ENCODE data around the gene FYCO1. TPM values are rescaled to one million over a fixed set of nuclear protein-coding genes. Genes with fewer than 3 reads are reported as not detected.

The FYCO1 gene
- total RNA-seq, 1 experiment from 2014 or later: 15.4 TPM

GRCh38 chr3:45966950-45967640 is 28.5 kb downstream of the FYCO1 start:
- no peak overlapping the region for H3K4me2 ChIP-seq (ENCODE audit: low read length)
- no TSS peak for BruUV-seq (replicated peaks)
- H3K79me2 ChIP-seq (ENCODE audit: low read length): no peaks in the 10 kb centered on the region
- H3K4me1 ChIP-seq (ENCODE audit: insufficient read depth, low read length): peaks cover 7% of the 10 kb centered on the region
- ATAC-seq (no peak), DNase-seq (no peak)
- no peak overlapping the region for H3K4me3 ChIP-seq (ENCODE audit: low read length)
- no peaks in the 10 kb centered on the region for H3K27me3 ChIP-seq (ENCODE audit: low read length)
- peaks cover 8% of the 10 kb centered on the region; the same call in 1 of the 2 replicates for H3K36me3 ChIP-seq (ENCODE audit: low read depth, low read length)
- H3K9ac ChIP-seq (ENCODE audit: low read length): no peak overlapping the region
- no peaks in the 10 kb centered on the region for H3K9me2 ChIP-seq (replicated peaks; ENCODE audit: low read length)
- no peak overlapping the region for H3K27ac ChIP-seq (ENCODE audit: low read length)
- CTCF ChIA-PET: no interaction called here
- intact Hi-C loops (cut with micrococcal nuclease): no loop called here
- H4K20me1 ChIP-seq (ENCODE audit: low read length): no peaks in the 10 kb centered on the region
- no peaks in the 10 kb centered on the region for H3K9me3 ChIP-seq (ENCODE audit: low read length)
- TF ChIP-seq EZH2phosphoT487 (IDR thresholded peaks at IDR 0.05; ENCODE audit: borderline replicate concordance, low read length) (no peak), CTCF (conservative IDR thresholded peaks at IDR 0.05; ENCODE audit: low read depth, low read length) (no peak), EZH2 (IDR thresholded peaks at IDR 0.05; ENCODE audit: low read length, unreplicated experiment) (no peak)
- no peak overlapping the region for H2AFZ ChIP-seq (ENCODE audit: low read length)
- no peaks in the 10 kb centered on the region for H3F3A ChIP-seq (ENCODE audit: low read length, unreplicated experiment)
- POLR2A ChIA-PET (ENCODE audit: unreplicated experiment): interaction anchor here (0.6 kb wide), 1 partner anchor 128 kb away, joined by 3 read pairs; no protein-coding TSS in a partner anchor

GRCh38 chr3:45966371-45966791 is 29.2 kb downstream of the FYCO1 start:
- no peaks in the 10 kb centered on the region for H4K20me1 ChIP-seq (ENCODE audit: low read length)
- H3K27me3 ChIP-seq (ENCODE audit: low read length): no peaks in the 10 kb centered on the region
- H3F3A ChIP-seq (ENCODE audit: low read length, unreplicated experiment): no peaks in the 10 kb centered on the region
- intact Hi-C loops (cut with micrococcal nuclease): no loop called here
- peaks cover 13% of the 10 kb centered on the region for H3K36me3 ChIP-seq (ENCODE audit: low read depth, low read length)
- no peak overlapping the region for H3K9ac ChIP-seq (ENCODE audit: low read length)
- TF ChIP-seq EZH2 (IDR thresholded peaks at IDR 0.05; ENCODE audit: low read length, unreplicated experiment) (no peak), CTCF (conservative IDR thresholded peaks at IDR 0.05; ENCODE audit: low read depth, low read length) (no peak), EZH2phosphoT487 (IDR thresholded peaks at IDR 0.05; ENCODE audit: borderline replicate concordance, low read length) (no peak)
- no peak overlapping the region for H3K4me3 ChIP-seq (ENCODE audit: low read length)
- no peak for DNase-seq
- H2AFZ ChIP-seq (ENCODE audit: low read length): no peak overlapping the region
- H3K4me1 ChIP-seq (ENCODE audit: insufficient read depth, low read length): 0 out of 2 replicates have a peak, but pooled peaks cover under 1% of the 10 kb centered on the region
- no peaks in the 10 kb centered on the region for H3K9me2 ChIP-seq (replicated peaks; ENCODE audit: low read length)
- no peak overlapping the region for H3K4me2 ChIP-seq (ENCODE audit: low read length)
- CTCF ChIA-PET: no interaction called here
- POLR2A ChIA-PET (ENCODE audit: unreplicated experiment): interaction anchor here (0.6 kb wide), 1 partner anchor 8 kb away, joined by 3 read pairs; no protein-coding TSS in a partner anchor
- no peak overlapping the region for H3K27ac ChIP-seq (ENCODE audit: low read length)
- no peaks in the 10 kb centered on the region for H3K79me2 ChIP-seq (ENCODE audit: low read length)
- no peaks in the 10 kb centered on the region for H3K9me3 ChIP-seq (ENCODE audit: low read length)
- BruUV-seq (replicated peaks): no TSS peak
- no peak for ATAC-seq

DNA sequence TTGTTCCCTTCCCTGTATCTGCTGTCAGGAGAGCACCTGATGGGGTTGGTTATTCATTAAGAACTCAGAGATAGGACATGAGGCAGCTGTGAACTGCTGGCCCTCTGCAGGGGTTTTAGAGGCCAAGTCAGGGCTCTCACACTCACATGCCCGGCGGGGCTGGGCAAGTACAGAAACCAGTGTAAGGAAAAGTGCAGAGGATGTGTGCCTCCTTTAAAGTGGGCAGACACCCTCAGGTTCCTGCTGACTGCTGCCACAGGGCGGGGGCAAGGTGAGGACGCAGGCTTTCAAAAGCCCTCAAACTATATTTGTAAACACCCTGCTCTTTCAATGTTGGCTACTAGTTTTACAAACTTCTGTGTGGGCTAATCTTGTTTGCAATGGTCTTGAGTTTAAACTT is 30.0 kb downstream of the FYCO1 start:
- intact Hi-C loops (cut with micrococcal nuclease): no loop called here
- CTCF ChIA-PET: interaction anchor here (0.6 kb wide), 1 partner anchor 93 kb away, joined by 3 read pairs; no protein-coding TSS in a partner anchor
- no peak for ATAC-seq

More for the DNA sequence above, 30.0 kb downstream of the FYCO1 start:
- no peak overlapping the region for H3K27ac ChIP-seq (ENCODE audit: low read length)
- no peak for DNase-seq
- H3K79me2 ChIP-seq (ENCODE audit: low read length): no peaks in the 10 kb centered on the region
- peaks cover 19% of the 10 kb centered on the region for H3K36me3 ChIP-seq (ENCODE audit: low read depth, low read length)
- TF ChIP-seq CTCF (conservative IDR thresholded peaks at IDR 0.05; ENCODE audit: low read depth, low read length) (no peak), EZH2phosphoT487 (IDR thresholded peaks at IDR 0.05; ENCODE audit: borderline replicate concordance, low read length) (no peak), EZH2 (IDR thresholded peaks at IDR 0.05; ENCODE audit: low read length, unreplicated experiment) (no peak)
- H3K9ac ChIP-seq (ENCODE audit: low read length): no peak overlapping the region
- POLR2A ChIA-PET (ENCODE audit: unreplicated experiment): interaction anchor here (0.6 kb wide), 1 partner anchor 9 kb away, joined by 3 read pairs; no protein-coding TSS in a partner anchor
- H3K27me3 ChIP-seq (ENCODE audit: low read length): no peaks in the 10 kb centered on the region
- H3K9me2 ChIP-seq (replicated peaks; ENCODE audit: low read length): no peaks in the 10 kb centered on the region
- H3K4me1 ChIP-seq (ENCODE audit: insufficient read depth, low read length): no peaks in the 10 kb centered on the region
- H4K20me1 ChIP-seq (ENCODE audit: low read length): no peaks in the 10 kb centered on the region
- H3K4me2 ChIP-seq (ENCODE audit: low read length): no peak overlapping the region
- H2AFZ ChIP-seq (ENCODE audit: low read length): no peak overlapping the region
- no TSS peak for BruUV-seq (replicated peaks)
- H3K9me3 ChIP-seq (ENCODE audit: low read length): no peaks in the 10 kb centered on the region
- no peak overlapping the region for H3K4me3 ChIP-seq (ENCODE audit: low read length)
- no peaks in the 10 kb centered on the region for H3F3A ChIP-seq (ENCODE audit: low read length, unreplicated experiment)

Measured in PC-3 (cell line).